Measurements from ENCODE around the gene CCL17. TPM values are rescaled to one million over a fixed set of nuclear protein-coding genes. Genes with fewer than 3 reads are reported as not detected.

CCL17 gene
- total RNA-seq, 1 experiment from 2014 or later: not detected

DNA sequence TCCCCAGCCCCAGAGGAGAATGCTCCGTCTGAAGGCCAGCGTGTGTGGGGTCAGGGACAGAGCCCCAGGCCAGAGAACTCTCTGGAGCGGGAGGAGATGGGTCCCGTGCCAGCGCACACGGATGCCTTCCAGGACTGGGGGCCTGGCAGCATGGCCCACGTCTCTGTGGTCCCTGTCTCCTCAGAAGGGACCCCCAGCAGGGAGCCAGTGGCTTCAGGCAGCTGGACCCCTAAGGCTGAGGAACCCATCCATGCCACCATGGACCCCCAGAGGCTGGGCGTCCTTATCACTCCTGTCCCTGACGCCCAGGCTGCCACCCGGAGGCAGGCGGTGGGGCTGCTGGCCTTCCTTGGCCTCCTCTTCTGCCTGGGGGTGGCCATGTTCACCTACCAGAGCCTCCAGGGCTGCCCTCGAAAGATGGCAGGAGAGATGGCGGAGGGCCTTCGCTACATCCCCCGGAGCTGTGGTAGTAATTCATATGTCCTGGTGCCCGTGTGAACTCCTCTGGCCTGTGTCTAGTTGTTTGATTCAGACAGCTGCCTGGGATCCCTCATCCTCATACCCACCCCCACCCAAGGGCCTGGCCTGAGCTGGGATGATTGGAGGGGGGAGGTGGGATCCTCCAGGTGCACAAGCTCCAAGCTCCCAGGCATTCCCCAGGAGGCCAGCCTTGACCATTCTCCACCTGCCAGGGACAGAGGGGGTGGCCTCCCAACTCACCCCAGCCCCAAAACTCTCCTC lies 21.9 kb upstream of the CCL17 start:
- ChIA-PET CTCF (interaction anchor here (0.6 kb wide), 1 partner anchor 485 kb away, joined by 3 read pairs; no protein-coding TSS in a partner anchor), POLR2A (no interaction called here)

DNA sequence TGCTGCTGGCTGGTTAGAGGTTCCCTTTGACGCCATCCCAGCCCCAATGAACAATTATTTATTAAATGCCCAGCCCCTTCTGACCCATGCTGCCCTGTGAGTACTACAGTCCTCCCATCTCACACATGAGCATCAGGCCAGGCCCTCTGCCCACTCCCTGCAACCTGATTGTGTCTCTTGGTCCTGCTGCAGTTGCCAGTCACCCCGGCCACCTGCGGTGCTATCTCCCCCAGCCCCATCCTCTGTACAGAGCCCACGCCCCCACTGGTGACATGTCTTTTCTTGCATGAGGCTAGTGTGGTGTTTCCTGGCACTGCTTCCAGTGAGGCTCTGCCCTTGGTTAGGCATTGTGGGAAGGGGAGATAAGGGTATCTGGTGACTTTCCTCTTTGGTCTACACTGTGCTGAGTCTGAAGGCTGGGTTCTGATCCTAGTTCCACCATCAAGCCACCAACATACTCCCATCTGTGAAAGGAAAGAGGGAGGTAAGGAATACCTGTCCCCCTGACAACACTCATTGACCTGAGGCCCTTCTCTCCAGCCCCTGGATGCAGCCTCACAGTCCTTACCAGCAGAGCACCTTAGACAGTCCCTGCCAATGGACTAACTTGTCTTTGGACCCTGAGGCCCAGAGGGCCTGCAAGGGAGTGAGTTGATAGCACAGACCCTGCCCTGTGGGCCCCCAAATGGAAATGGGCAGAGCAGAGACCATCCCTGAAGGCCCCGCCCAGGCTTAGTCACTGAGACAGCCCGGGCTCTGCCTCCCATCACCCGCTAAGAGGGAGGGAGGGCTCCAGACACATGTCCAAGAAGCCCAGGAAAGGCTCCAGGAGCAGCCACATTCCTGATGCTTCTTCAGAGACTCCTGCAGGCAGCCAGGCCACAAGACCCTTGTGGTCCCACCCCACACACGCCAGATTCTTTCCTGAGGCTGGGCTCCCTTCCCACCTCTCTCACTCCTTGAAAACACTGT lies 21.0 kb upstream of the CCL17 start:
- BruUV-seq (replicated peaks): no TSS peak
- TF ChIP-seq, protein P1, sequence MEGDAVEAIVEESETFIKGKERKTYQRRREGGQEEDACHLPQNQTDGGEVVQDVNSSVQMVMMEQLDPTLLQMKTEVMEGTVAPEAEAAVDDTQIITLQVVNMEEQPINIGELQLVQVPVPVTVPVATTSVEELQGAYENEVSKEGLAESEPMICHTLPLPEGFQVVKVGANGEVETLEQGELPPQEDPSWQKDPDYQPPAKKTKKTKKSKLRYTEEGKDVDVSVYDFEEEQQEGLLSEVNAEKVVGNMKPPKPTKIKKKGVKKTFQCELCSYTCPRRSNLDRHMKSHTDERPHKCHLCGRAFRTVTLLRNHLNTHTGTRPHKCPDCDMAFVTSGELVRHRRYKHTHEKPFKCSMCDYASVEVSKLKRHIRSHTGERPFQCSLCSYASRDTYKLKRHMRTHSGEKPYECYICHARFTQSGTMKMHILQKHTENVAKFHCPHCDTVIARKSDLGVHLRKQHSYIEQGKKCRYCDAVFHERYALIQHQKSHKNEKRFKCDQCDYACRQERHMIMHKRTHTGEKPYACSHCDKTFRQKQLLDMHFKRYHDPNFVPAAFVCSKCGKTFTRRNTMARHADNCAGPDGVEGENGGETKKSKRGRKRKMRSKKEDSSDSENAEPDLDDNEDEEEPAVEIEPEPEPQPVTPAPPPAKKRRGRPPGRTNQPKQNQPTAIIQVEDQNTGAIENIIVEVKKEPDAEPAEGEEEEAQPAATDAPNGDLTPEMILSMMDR (IDR thresholded peaks at IDR 0.05; ENCODE audit: unreplicated experiment): no peak
- intact Hi-C loops (cut with micrococcal nuclease): no loop called here
- ChIA-PET CTCF (interaction anchor here (0.6 kb wide), 2 partner anchors 33 to 484 kb away, joined by 3 read pairs; no protein-coding TSS in a partner anchor), POLR2A (no interaction called here)
- H3K27me3 Mint-ChIP-seq (ENCODE audit: insufficient read depth, unreplicated experiment): no peaks in the 10 kb centered on the region
- DNase-seq (ENCODE audit: unreplicated experiment): no peak
- H3K9me3 Mint-ChIP-seq (ENCODE audit: unreplicated experiment): no peaks in the 10 kb centered on the region
- peaks cover 8% of the 10 kb centered on the region for H3K4me1 Mint-ChIP-seq (ENCODE audit: insufficient read depth, unreplicated experiment)
- H3K36me3 Mint-ChIP-seq (ENCODE audit: insufficient read depth, unreplicated experiment): no peaks in the 10 kb centered on the region
- no peak overlapping the region for H3K4me3 Mint-ChIP-seq (ENCODE audit: unreplicated experiment)
- no peak overlapping the region for H3K27ac Mint-ChIP-seq (ENCODE audit: low read depth, unreplicated experiment)

More for the DNA sequence above, 21.9 kb upstream of the CCL17 start:
- intact Hi-C loops (cut with micrococcal nuclease): no loop called here
- TF ChIP-seq, protein P1 (IDR thresholded peaks at IDR 0.05; ENCODE audit: unreplicated experiment): no peak
- DNase-seq (ENCODE audit: unreplicated experiment): no peak
- Mint-ChIP-seq H3K9me3 (ENCODE audit: unreplicated experiment) (no peaks in the 10 kb centered on the region), H3K4me1 (ENCODE audit: insufficient read depth, unreplicated experiment) (peaks cover 9% of the 10 kb centered on the region), H3K36me3 (ENCODE audit: insufficient read depth, unreplicated experiment) (no peaks in the 10 kb centered on the region), H3K27me3 (ENCODE audit: insufficient read depth, unreplicated experiment) (no peaks in the 10 kb centered on the region), H3K27ac (ENCODE audit: low read depth, unreplicated experiment) (no peak overlapping the region), H3K4me3 (ENCODE audit: unreplicated experiment) (no peak overlapping the region)
- no TSS peak for BruUV-seq (replicated peaks)

GRCh38 chr16:57384248-57385070 lies 20.1 kb upstream of the CCL17 start:
- intact Hi-C loops (cut with micrococcal nuclease): no loop called here
- Mint-ChIP-seq H3K36me3 (ENCODE audit: insufficient read depth, unreplicated experiment) (no peaks in the 10 kb centered on the region), H3K9me3 (ENCODE audit: unreplicated experiment) (no peaks in the 10 kb centered on the region), H3K27me3 (ENCODE audit: insufficient read depth, unreplicated experiment) (no peaks in the 10 kb centered on the region), H3K27ac (ENCODE audit: low read depth, unreplicated experiment) (no peak overlapping the region), H3K4me3 (ENCODE audit: unreplicated experiment) (no peak overlapping the region), H3K4me1 (ENCODE audit: insufficient read depth, unreplicated experiment) (peaks cover 13% of the 10 kb centered on the region)
- TF ChIP-seq, protein P1 (IDR thresholded peaks at IDR 0.05; ENCODE audit: unreplicated experiment): no peak
- no TSS peak for BruUV-seq (replicated peaks)
- ChIA-PET POLR2A (interaction anchor here (1.1 kb wide), 1 partner anchor 8 kb away, joined by 6 read pairs; no protein-coding TSS in a partner anchor), CTCF (interaction anchor here (0.6 kb wide), 1 partner anchor 32 kb away, joined by 3 read pairs; no protein-coding TSS in a partner anchor)
- no peak for DNase-seq (ENCODE audit: unreplicated experiment)
